ENCODE measurements around the gene FTO.

Gene FTO

DNA sequence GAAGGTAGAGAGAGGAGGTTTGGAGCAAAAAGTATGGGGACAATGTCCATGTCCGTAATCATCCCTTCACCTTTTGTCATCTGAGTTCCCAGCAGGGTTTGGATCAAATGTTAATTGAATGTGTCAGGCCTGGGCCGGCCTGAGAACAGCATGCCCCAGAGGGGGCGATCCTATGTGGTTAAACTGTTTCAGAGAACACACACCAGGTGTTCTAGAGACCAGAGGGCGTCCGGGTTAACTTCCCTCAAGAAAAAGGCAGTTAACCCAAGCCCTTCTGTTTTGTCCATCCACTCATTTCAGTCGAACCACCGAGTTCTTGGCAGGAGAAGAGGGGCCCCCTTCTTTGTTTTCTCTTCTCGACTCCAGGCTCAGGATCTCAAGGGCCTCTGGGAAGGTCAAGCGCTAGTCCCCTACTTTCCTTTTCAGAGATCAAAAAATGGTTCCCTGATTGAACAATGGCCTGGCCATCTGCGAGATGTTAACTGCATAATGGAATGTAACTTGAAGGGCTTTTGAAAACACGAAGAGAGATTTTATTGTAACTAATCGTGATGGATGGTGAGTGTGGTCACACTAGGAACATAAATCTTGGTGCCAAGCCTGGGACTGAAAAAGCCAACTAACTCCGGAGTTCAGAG, 440.1 kb downstream of the FTO start:
- no peak for DNase-seq

DNA sequence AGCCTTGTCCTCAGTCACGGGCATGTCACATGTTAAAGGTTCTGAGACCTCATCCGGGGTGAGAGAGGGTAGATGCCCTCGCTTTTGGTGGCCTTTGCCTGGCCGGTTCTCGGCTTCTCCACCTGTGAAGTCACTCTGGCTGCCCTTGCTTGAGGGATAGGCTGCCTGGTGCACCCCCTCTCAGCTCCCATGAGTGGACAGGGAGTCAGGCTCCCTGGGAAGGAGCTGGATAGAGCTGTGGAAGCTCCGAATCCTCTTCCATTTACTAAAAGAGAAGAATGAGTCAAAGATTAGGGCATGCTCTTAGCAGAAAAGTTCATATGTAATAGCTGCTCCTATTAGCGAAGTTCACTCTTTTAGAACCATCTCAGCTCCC, 440.6 kb downstream of the FTO start:
- DNase-seq = no peak

- no peak for DNase-seq
Measured at GRCh38 chr16:54145881-54146280, 441.9 kb downstream of the FTO start.

DNA sequence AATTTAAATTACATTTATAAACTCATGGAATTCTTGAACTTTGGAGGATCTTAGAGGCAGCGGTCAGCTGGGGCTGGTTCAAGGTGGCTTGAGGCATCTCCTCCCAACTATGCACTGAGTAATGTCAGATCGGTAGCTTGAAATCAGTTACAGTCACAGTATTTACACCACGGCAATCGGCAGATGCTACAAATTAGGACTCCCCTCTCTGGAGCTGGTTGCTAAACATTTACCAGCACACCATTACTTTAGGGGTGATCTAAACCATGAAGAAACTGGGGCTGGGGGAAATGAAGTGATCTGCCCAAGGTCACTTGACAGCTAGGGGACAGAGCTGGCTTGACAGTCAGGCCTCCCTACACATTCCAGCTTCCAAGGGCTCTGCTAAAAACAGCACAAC, 445.0 kb downstream of the FTO start:
- no peak for DNase-seq

DNA sequence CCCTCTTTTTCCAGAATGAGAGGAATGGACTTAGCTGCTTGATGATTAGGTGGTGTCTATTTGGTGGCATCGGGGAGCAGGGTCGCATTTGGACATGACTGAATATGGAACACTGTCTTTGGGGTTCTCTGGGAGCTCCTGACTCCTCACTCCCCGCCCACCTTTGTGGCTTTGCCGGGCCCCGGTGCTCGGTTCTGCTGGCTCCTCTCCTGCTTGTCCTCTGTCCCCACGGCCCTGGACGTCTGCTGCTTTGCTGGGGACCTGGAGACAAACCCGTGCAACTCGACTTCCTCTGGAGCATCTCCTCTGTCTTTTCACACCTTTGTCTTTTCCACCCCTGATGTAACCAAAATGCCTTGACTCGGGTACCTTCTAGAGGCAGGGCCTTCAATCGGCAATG, 446.9 kb downstream of the FTO start:
- DNase-seq = no peak

DNA sequence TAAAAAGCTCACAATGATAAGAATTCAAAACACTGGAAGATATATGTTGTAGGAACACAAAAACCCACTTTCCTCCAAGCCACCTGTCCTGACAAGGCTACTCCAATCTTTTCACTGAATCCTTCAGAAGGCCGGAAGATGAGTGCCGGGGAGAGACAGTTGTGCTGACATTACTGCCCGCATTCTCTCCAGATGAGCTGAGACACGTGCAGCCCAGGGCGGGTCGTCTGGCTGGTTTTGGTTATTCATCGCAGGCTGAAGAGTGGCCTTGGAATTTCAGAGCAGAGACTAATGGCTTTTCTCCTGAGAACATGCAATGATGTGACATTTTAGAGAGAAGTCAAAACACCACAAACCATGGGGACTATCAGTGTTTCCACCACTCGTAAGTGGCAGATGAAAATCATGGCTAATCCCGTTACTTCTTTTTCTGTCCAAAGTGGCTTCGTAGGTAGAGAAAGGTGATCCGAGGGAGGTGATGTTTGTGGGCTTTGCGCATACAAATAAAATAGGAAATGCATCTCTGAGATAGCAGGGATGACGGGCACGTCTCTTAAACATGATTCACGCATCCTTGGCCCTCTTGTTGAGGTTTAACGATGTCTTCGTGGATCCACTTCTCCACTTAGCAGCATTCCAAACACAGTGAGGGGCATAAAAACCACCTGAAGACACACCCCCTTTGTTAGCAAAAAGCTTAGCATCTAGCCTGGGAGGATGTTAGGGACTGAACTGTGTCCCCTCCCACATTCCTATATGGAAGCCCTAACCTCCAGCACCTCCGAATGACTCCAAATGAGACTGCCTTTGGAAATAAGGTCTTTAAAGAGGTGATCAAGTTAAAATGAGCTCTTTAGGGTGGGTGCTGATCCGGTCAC, 448.6 kb downstream of the FTO start:
- no peak for DNase-seq

- DNase-seq = no peak
Measured at GRCh38 chr16:54153240-54153934, 449.4 kb downstream of the FTO start.

DNA sequence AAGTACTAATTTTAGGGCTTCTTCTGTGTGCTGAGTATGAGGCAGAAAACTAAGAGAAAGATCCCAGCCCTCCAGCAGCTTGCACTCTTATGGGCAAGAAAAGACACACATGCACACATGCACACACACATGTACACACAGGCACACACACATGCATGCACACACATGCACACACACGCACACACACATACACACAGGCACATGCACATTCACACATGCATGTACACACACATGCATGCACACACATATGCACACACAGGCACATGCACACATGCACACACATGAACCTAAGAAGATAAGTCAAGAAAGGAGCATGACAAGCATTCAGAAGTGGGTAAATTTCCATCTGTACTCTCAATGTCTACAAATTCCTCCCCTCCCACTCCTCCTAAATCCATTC, 452.4 kb downstream of the FTO start:
- DNase-seq = no peak

- DNase-seq = no peak
Measured at GRCh38 chr16:54158986-54159385, 455.0 kb downstream of the FTO start.

DNA sequence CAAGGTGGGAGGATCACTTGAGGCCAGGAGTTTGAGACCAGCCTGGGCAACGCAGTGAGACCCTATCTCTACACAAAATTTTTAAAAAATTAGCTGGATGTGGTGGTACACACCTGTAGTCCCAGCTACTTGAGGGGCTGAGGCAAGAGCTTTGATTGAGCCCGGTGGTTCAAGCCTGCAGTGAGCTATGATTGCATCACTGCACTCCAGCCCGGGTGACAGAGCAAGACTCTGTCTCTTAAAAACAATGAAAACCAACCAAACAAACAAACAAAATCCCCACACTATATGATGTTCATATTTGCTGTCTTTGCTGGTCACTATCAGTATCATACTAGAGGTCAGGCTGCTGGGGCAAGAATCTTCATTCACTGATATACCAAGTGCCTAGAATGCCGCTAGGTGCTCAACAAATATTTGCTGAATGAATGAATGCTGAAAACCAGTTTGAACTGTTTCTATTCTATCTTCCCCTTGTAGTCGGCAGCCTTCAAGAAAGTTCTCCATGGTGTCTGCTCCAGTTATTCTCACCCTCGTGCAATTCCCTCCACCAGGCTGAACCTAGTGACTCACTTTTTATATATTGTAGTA, 455.6 kb downstream of the FTO start:
- DNase-seq = no peak

DNA sequence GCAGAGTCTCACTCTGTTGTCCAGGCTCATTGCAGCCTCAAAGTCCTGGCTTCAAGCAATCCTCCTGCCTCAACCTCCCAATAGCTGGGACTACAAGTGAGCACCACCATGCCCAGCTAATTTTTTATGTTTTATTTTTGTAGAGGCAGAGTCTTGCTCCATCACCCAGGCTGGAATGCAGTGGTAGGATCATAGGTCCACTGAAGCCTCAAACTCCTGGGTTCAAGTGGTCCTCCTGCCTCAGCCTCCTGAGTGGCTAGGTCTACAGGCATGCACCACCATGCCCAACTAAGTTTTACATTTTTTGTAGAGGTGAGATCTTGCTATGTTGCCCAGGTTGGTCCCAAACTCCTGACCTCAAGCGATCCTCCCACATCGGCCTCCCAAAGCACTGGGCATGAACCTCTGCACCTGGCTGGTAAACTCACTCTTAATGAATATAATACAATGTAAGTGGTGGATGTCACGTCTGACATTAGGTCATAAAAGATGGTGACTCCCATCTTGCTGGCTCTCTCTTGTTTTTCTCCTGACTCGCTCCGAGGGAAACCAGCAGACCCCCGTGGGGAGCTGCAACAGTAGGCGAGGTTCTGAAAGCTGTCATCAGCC, 456.4 kb downstream of the FTO start:
- no peak for DNase-seq

DNA sequence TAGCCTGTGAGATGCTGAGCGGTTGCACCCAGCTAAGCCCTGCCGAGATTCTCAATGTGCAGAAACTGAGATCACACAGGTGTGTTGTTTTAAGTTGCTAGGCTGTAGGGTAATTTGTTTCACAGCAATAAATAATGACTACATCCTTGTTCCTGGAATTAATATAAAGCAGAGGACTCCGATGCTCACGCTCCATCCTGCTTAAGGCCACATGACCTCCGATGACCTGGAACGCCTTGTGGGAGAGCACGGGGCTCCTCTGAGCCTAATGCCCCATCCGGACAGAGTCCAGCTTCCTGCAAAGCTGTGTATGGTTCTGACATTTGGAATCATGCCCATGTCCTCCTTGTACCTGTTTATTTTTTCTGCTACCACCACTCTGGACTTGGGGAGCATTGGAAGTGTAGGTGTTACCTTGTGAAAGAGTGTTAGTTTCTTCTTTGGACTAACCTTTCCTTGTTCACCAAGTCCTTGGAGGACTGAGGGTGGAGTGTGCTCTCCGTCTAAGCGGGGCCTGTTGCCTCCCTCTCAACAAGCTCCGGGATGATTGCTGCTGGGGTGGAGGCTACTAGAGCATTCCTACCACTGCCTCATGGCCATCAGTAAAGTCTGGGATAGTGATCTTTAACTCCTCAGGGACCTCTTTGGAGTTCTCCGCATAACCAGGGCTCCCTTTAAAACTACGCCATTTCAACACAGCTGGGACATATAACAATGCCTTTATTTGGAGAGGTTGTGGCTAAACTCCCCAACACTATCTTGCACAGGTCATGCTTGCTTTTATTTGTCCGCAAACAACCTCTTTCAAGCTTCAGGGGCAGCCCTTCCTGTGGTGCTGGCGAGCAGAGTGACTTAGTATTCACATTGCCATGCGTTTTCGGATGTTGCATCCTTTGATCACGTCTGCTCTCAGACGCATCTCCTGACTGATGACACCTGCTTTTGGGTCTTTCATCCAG, 457.3 kb downstream of the FTO start:
- no peak for DNase-seq

DNA sequence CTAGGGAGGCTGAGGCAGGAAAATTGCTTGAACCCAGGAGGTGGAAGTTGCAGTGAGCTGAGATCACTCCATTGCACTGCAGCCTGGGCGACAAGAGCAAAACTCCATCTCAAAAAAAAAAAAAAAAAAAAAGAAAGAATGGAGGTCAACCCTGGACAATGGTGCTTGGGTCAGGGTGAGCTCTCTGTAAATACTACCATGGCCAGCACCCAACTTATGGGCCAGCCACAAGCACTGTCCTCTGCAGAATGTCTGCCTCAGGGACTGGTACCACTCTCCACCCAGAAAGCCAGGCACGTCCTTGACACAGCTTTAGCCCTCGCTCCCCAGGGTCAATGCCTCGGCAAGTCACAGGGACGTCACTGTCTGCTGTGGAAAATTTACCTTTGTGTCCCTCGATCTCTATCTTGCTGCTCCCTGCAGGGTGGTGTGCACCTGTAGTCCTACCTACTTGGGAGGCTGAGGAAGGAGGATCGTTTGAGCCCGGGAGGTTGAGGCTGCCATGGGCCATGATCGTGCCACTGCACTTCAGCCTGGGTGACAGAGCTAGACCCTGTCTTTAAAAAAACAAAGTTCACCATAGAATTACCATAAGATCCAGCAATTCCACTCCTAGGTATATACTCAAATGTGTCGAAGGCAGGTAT, 459.4 kb downstream of the FTO start:
- no peak for DNase-seq

DNA sequence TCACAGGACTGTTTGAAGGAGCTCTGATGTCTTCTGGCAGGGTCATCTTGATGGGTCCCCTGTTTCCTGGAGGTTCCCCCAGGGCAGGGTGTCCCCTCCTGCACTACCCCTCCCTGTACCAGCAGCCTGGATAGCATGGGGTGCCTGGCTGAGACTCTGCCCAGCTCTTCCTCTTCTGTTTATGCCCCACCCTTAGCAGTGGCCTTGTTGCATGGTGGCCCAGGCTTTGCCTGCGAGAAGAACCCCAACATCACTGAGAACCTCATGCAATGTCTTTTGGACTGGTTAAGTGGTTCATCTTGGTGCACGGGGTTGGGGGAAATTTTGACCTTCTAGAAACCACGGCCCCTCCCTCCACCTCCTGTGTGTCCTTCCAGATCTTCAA, 460.8 kb downstream of the FTO start:
- DNase-seq = no peak

DNA sequence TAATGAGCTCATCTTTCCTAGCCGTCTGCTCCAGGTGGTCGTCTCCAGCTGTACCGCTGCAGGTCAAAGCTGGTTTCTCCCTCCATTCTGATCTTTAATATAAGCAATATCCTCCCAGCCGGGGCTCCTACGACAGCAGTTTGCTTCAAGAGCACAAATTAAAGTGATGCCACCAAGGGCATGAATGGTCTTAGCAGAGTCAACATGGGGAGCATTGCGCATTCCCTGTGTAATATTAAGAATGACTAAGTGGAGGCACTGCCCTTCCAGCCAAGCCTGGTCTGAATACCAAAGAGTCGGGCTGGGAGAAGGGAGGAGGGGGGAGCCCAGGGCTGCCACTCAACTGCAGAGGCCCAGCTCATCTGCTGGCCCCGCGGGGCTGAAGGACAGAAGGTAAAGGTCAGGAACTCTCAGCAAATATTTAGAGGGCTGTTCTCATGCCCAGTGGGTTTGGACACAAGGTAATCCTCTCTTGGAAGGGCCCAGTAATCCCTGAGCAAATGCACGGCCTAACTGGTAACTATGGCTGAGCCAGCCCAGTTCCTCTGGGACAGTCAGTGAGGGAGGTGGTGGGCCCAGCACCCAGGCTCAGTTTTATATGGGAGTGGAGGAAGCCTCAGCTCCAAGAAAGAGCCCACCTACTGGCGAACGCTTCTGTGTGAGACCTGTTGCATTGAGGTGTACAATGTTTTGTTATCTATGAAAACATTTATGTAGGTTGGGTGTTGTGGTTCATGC, 461.4 kb downstream of the FTO start:
- DNase-seq = no peak

DNA sequence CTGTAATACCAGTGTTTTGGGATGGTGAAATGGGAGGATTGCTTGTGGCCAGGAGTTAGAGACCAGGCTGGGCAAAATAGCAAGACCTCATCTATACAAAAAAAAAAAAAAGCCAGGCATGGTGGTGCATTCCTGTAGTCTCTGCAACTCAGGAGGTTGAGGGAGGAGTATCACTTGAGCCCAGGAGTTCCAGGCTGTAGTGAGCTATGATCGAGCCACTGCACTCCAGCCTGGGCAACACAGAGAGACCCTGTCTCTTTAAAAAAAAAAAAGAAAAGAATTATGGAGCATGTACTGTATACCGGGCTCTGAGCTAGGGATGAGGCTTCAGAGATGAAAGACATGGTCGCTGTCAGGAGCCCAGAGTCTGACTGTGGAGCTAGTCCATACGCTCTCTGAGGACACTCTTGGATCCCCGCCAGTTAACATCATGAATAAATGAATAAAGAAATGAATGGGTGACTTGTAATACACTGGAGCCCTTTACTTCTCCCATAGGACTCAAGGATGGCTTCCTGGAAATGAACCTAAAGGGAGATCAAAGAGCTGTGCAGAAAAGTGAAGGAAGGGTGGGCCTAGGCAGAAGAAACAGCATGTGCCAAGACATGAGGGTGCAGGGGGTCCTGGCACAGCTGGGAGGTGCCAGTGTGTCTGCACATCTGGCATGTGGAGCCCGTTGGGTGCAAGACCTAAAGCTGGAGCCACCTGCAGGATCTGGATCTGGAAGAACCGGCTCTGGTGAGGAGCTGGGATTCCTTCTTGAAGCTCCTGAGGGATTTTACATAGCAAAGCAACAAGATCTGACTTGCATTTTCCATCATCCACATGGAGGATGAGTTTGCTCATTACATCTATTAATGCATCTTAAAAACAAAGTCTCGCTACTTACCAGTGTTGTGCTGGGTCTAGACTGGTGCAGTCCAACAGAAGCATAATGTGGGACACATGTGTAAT, 462.2 kb downstream of the FTO start:
- no peak for DNase-seq

- no peak for DNase-seq
Measured at GRCh38 chr16:54169112-54169511, 465.2 kb downstream of the FTO start.

DNA sequence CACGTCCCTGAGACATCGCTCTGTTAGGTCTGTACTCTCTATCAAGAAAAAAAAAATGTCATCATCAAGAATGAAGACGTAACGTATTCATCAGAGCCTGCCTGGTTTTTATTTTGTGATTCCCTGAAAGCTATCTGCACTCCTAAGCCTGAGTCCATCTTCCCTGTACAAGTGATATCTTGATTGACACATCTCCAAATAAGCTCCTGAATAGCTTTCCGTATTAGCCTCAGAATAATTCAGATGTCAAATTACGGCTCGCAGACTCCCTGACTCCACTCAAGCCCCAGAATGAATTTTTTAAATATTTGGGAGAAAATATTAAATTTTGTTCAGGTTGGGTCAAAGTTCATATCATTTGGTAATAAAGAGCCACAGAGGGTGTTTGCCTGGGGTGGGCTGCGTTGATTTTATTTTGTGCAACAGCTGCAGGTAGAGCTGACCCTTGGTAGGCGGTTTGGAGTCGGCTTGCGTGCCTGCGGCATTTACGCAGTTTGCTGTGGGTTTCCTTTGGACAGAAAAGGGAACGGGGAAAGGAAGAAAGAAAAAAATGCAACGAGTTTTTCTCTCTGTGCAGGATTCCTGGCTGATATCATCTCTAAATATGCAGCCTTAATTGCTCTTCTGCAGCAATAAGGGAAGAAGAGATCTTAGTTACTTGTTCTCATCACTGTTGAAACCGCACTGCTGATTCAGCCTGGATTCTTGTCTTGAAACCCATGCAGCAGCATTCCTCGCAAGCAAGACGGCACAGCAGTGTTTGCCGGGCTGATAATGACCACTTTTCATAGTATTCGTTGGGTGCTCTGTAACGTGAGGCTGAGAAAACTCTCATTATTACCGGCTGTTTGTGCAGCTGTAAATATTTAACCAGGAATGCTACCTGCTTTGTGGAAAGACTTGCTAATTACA, 467.9 kb downstream of the FTO start:
- no peak for DNase-seq
